ENCODE measurements around the gene OR7A5.

DNA sequence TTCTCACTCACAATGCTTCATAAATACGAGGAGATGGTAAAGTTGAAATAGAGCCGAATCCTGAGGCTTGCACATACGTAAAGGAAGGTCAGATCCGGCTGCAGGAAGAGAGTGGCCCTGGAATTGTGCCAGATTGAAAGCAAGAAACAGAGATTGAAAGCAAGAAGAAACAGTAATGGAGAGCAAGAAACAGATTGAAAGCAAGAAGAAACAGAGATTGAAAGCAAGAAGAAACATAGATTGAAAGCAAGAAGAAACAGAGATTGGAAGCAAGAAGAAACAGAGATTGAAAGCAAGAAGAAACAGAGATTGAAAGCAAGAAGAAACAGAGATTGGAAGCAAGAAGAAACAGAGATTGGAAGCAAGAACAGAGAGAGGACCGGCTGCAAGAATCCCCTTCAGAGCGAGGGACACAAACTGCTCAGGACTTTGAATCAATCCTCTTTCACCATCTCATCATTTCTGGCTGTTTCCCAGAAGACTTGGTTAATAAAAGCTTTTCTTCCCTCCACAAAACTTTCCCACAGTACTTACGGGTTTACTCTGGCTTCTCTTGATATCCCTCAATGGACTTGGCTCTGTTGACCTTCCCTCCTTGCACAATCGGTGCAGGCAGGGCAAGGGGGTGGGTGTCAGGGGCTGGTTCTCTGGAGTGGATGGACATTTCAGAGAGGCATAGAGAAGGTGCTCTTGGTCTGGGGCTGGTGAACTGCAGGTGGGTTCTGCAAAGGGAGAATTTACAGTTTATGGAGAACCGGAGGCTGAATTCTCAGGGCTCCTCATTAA lies 25.5 kb downstream of the OR7A5 start:
- no peak for TF ChIP-seq EZH2phosphoT487 (IDR thresholded peaks at IDR 0.05; ENCODE audit: insufficient read depth, low read depth)
- no peak for TF ChIP-seq EZH2 (IDR thresholded peaks at IDR 0.05; ENCODE audit: insufficient read depth, poor library complexity, severe bottlenecking)

Data from GM23248 (cell line).